WTC11 (cell line): ENCODE measurements around the gene TNK2. TPM values are rescaled to one million over a fixed set of nuclear protein-coding genes. Genes with fewer than 3 reads are reported as not detected.

Experiments used
- ATAC-seq: fragments of 200-7000 bp; cut with Tn5 transposase; 2 replicates; pipeline ENCODE4 v1.10.0; 2021; ENCODE audit warnings: mild to moderate bottlenecking, moderate library complexity
- CTCF ChIA-PET: fragments of 300-600 bp; sonication (Branson Sonifier 250); formaldehyde crosslinking; loops from one replicate; lab custom pipeline; 2021; ENCODE audit warnings: antibody characterized with exemption; lab: Charles Lee
- POLR2A ChIA-PET: fragments of 350-600 bp; sonication (Branson Sonifier 250); formaldehyde crosslinking; loops from one replicate; lab custom pipeline; 2021; ENCODE audit warnings: antibody characterized with exemption; lab: Charles Lee
- DNase-seq: peaks from one replicate; pipeline ENCODE4 v3.0.0; 2021; ENCODE audit warnings: low spot score
- H3K27ac Mint-ChIP-seq: 2 replicates; pipeline ENCODE4 v1.8.0; 2021; ENCODE audit warnings: mixed read lengths
- H3K27me3 Mint-ChIP-seq: 2 replicates; pipeline ENCODE4 v1.8.0; 2021; ENCODE audit warnings: low read depth, mild to moderate bottlenecking, moderate library complexity, mixed read lengths
- H3K36me3 Mint-ChIP-seq: 2 replicates; pipeline ENCODE4 v1.8.0; 2021; ENCODE audit warnings: mixed read lengths
- H3K4me1 Mint-ChIP-seq: 2 replicates; pipeline ENCODE4 v1.8.0; 2022; ENCODE audit warnings: mixed read lengths
- H3K4me3 Mint-ChIP-seq: 2 replicates; pipeline ENCODE4 v1.8.0; 2021; ENCODE audit warnings: mild to moderate bottlenecking, moderate library complexity, mixed read lengths
- H3K9me3 Mint-ChIP-seq: 2 replicates; pipeline ENCODE4 v1.8.0; 2021; ENCODE audit warnings: mixed read lengths
- AFF4 ChIP-seq: sonication (generic); formaldehyde crosslinking; IDR thresholded peaks from 2 replicates; pipeline ENCODE4 v1.8.1; 2023; ENCODE audit warnings: mild to moderate bottlenecking, missing genetic modification reagents, borderline replicate concordance
- ATF1 ChIP-seq: sonication (generic); formaldehyde crosslinking; IDR thresholded peaks from 2 replicates; pipeline ENCODE4 v1.8.1; 2023; ENCODE audit warnings: mild to moderate bottlenecking, moderate library complexity, missing genetic modification reagents
- CDX4 ChIP-seq: fragments of 250-450 bp; sonication (Bioruptor Pico); IDR thresholded peaks from 2 replicates; pipeline ENCODE4 v1.9.0; 2021; ENCODE audit warnings: moderate library complexity, mild to moderate bottlenecking, inconsistent platforms, borderline replicate concordance
- CREB1 ChIP-seq: sonication (generic); formaldehyde crosslinking; IDR thresholded peaks from 2 replicates; pipeline ENCODE4 v1.8.0; 2023; ENCODE audit warnings: mild to moderate bottlenecking, missing genetic modification reagents
- CREM ChIP-seq: sonication (generic); formaldehyde crosslinking; IDR thresholded peaks from 2 replicates; pipeline ENCODE4 v1.8.1; 2022; ENCODE audit warnings: mild to moderate bottlenecking, missing genetic modification reagents, moderate library complexity
- E2F4 ChIP-seq: sonication (generic); formaldehyde crosslinking; IDR thresholded peaks from 2 replicates; pipeline ENCODE4 v1.8.1; 2022; ENCODE audit warnings: low read depth, mild to moderate bottlenecking, moderate library complexity, missing genetic modification reagents, borderline replicate concordance
- IRF1 ChIP-seq: sonication (generic); formaldehyde crosslinking; IDR thresholded peaks from 2 replicates; pipeline ENCODE4 v1.8.0; 2023; ENCODE audit warnings: missing genetic modification reagents
- IRF2 ChIP-seq: sonication (generic); formaldehyde crosslinking; IDR thresholded peaks from 2 replicates; pipeline ENCODE4 v1.8.0; 2022; ENCODE audit warnings: low read depth, missing genetic modification reagents, borderline replicate concordance
- MXD4 ChIP-seq: fragments of 250-450 bp; sonication (Bioruptor Pico); IDR thresholded peaks from 2 replicates; pipeline ENCODE4 v1.8.0; 2021; ENCODE audit warnings: mild to moderate bottlenecking, moderate library complexity, borderline replicate concordance
- MYBL2 ChIP-seq: sonication (generic); formaldehyde crosslinking; IDR thresholded peaks from 2 replicates; pipeline ENCODE4 v1.8.1; 2023; ENCODE audit warnings: mild to moderate bottlenecking, moderate library complexity, missing genetic modification reagents
- NFE2L1 ChIP-seq: sonication (generic); formaldehyde crosslinking; IDR thresholded peaks from 2 replicates; pipeline ENCODE4 v1.8.1; 2023; ENCODE audit warnings: missing genetic modification reagents
- NR2C2 ChIP-seq: sonication (generic); formaldehyde crosslinking; IDR thresholded peaks from 2 replicates; pipeline ENCODE4 v1.8.0; 2022; ENCODE audit warnings: mild to moderate bottlenecking, missing genetic modification reagents
- OVOL2 ChIP-seq: fragments of 250-450 bp; sonication (Bioruptor Pico); IDR thresholded peaks from 2 replicates; pipeline ENCODE4 v1.9.0; 2021; ENCODE audit warnings: mild to moderate bottlenecking, borderline replicate concordance
- RELA ChIP-seq: sonication (generic); formaldehyde crosslinking; IDR thresholded peaks from 2 replicates; pipeline ENCODE4 v1.8.1; 2022; ENCODE audit warnings: missing genetic modification reagents, mild to moderate bottlenecking, borderline replicate concordance
- SMAD3 ChIP-seq: sonication (generic); formaldehyde crosslinking; IDR thresholded peaks from 2 replicates; pipeline ENCODE4 v1.8.0; 2022; ENCODE audit warnings: missing genetic modification reagents, mild to moderate bottlenecking, borderline replicate concordance
- SP1 ChIP-seq: sonication (generic); formaldehyde crosslinking; conservative IDR thresholded peaks from 2 replicates; pipeline ENCODE4 v1.8.1; 2022; ENCODE audit warnings: missing genetic modification reagents
- TCF7 ChIP-seq: sonication (generic); formaldehyde crosslinking; IDR thresholded peaks from 2 replicates; pipeline ENCODE4 v1.8.0; 2022; ENCODE audit warnings: mild to moderate bottlenecking, low read depth, missing genetic modification reagents, moderate library complexity
- ZNF121 ChIP-seq: sonication (generic); formaldehyde crosslinking; IDR thresholded peaks from 2 replicates; pipeline ENCODE4 v1.8.0; 2023; ENCODE audit warnings: missing genetic modification reagents
- ZNF263 ChIP-seq: sonication (generic); formaldehyde crosslinking; IDR thresholded peaks from 2 replicates; pipeline ENCODE4 v1.8.1; 2022; ENCODE audit warnings: low read depth, mild to moderate bottlenecking, moderate library complexity, missing genetic modification reagents
- total RNA-seq: library from RNA; stranded (reverse); gene quantifications from 3 replicates; pipeline ENCODE4 v1.2.3, GENCODE V29; 2021
- TF ChIP-seq, protein P1 (sequence below): sonication (generic); formaldehyde crosslinking; IDR thresholded peaks from 2 replicates; pipeline ENCODE4 v1.8.0; 2022; ENCODE audit warnings: missing genetic modification reagents
- TF ChIP-seq, protein P2 (sequence below): sonication (generic); formaldehyde crosslinking; IDR thresholded peaks from 2 replicates; pipeline ENCODE4 v1.8.1; 2023; ENCODE audit warnings: mild to moderate bottlenecking, moderate library complexity, missing genetic modification reagents

Gene TNK2
- total RNA-seq, 1 experiment from 2014 or later: 58.4 TPM

DNA sequence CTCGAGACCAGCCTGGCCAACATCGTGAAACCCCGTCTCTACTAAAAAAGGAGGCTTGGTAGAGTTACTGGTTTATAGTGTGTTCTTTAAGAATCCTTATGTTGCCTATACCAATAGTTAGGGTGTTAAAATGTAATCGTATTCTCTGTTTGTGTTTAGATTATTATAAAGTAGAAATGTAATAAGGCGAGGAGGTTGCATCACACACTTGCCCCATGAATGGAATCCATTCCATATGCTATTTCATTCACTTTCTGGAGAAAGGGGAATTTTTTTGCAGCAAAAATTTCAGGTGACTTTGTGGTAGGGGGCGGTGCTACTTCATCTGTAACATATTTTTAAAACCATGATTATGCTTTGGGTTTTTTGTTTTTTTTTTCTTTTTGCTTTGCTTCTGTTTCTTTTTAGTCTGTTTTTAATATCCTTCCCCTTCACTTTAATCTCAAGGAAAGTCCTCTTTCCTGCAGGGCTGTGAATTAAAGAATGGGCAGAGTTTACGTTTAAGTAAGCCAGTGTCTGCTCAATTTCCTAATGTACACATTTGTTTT, 63.6 kb downstream of the TNK2 start:
- no peaks in the 10 kb centered on the region for H3K27me3 Mint-ChIP-seq
- ChIA-PET POLR2A (no interaction called here), CTCF (interaction anchor here (2.1 kb wide), 1 partner anchor 15 kb away, joined by 11 read pairs; no protein-coding TSS in a partner anchor)
- no peaks in the 10 kb centered on the region for H3K9me3 Mint-ChIP-seq
- no peak for DNase-seq
- no peak overlapping the region for H3K27ac Mint-ChIP-seq
- TF ChIP-seq ATF1 (CRISPR knock-in tag) (no peak), TCF7 (no peak), E2F4 (CRISPR knock-in tag) (no peak), NR2C2 (CRISPR knock-in tag) (no peak), MYBL2 (no peak), IRF2 (no peak), OVOL2 (no peak), ZNF263 (CRISPR knock-in tag) (no peak), IRF1 (CRISPR knock-in tag) (no peak)
- TF ChIP-seq, all 79 proteins: peak for 0
- Mint-ChIP-seq H3K4me3 (no peak overlapping the region), H3K4me1 (peaks cover 5% of the 10 kb centered on the region; the same call in 1 of the 2 replicates), H3K36me3 (no peaks in the 10 kb centered on the region)
- no peak for ATAC-seq

DNA sequence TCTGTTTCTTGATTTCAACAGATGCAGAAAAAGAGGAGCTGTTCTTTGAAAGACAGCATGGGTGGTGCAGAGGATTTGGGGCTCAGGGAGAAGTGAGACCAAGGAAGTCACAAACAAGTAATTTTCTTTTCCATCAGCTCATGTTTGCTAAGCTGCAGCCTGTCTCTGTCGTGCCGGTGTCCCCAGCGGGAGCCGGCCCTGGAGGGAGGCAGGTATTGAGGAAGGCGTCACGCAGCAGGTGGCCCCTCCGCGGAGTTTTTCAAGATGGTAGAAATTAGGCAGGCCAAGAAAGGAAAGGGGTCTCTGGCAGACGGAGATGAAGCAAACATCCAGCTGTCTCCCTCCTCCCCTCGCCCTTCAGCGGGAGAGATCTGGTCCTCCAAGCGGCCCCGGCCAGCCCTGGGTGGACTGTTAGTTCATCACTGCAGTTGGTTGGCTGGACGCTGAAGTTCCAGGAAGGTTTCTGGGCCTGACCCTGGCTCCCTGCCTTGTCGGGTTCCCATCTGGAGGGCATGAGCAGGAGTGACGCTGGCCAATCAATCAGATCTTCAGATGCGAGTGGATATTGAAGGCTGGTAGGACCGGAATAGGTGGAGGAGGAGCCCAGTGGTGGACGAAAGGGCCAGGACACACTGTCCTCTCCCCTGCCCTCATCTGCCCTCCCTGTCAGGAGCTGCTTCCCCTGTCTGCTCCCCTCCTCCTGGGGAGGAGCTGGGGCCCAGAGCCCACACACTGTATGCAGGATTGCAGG, 68.9 kb downstream of the TNK2 start:
- Mint-ChIP-seq H3K27me3 (no peaks in the 10 kb centered on the region), H3K36me3 (no peaks in the 10 kb centered on the region), H3K27ac (0 out of 2 replicates have a peak overlapping the region, but pooled peaks have one; percentile 34), H3K9me3 (no peaks in the 10 kb centered on the region), H3K4me3 (no peak overlapping the region), H3K4me1 (peaks cover 10% of the 10 kb centered on the region)
- ChIA-PET POLR2A (no interaction called here), CTCF (interaction anchor here (0.6 to 3.8 kb wide), 9 partner anchors 11 to 281 kb away, joined by 3 to 37 read pairs (median 4); no protein-coding TSS in a partner anchor)
- DNase-seq (no peak), ATAC-seq (peak; percentile 38)
- TF ChIP-seq AFF4 (CRISPR knock-in tag) (no peak), ZNF121 (CRISPR knock-in tag) (no peak), RELA (CRISPR knock-in tag) (no peak), CREM (CRISPR knock-in tag) (no peak), NFE2L1 (CRISPR knock-in tag) (no peak), SMAD3 (CRISPR knock-in tag) (no peak), SP1 (no peak), CREB1 (no peak), CDX4 (CRISPR knock-in tag) (no peak), MXD4 (CRISPR knock-in tag) (no peak)
- TF ChIP-seq, protein P1, sequence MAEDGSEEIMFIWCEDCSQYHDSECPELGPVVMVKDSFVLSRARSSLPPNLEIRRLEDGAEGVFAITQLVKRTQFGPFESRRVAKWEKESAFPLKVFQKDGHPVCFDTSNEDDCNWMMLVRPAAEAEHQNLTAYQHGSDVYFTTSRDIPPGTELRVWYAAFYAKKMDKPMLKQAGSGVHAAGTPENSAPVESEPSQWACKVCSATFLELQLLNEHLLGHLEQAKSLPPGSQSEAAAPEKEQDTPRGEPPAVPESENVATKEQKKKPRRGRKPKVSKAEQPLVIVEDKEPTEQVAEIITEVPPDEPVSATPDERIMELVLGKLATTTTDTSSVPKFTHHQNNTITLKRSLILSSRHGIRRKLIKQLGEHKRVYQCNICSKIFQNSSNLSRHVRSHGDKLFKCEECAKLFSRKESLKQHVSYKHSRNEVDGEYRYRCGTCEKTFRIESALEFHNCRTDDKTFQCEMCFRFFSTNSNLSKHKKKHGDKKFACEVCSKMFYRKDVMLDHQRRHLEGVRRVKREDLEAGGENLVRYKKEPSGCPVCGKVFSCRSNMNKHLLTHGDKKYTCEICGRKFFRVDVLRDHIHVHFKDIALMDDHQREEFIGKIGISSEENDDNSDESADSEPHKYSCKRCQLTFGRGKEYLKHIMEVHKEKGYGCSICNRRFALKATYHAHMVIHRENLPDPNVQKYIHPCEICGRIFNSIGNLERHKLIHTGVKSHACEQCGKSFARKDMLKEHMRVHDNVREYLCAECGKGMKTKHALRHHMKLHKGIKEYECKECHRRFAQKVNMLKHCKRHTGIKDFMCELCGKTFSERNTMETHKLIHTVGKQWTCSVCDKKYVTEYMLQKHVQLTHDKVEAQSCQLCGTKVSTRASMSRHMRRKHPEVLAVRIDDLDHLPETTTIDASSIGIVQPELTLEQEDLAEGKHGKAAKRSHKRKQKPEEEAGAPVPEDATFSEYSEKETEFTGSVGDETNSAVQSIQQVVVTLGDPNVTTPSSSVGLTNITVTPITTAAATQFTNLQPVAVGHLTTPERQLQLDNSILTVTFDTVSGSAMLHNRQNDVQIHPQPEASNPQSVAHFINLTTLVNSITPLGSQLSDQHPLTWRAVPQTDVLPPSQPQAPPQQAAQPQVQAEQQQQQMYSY (CRISPR knock-in tag): no peak
- TF ChIP-seq, protein P2, sequence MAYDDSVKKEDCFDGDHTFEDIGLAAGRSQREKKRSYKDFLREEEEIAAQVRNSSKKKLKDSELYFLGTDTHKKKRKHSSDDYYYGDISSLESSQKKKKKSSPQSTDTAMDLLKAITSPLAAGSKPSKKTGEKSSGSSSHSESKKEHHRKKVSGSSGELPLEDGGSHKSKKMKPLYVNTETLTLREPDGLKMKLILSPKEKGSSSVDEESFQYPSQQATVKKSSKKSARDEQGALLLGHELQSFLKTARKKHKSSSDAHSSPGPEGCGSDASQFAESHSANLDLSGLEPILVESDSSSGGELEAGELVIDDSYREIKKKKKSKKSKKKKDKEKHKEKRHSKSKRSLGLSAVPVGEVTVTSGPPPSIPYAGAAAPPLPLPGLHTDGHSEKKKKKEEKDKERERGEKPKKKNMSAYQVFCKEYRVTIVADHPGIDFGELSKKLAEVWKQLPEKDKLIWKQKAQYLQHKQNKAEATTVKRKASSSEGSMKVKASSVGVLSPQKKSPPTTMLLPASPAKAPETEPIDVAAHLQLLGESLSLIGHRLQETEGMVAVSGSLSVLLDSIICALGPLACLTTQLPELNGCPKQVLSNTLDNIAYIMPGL: no peak
